HCT116 (cell line): ENCODE results near the gene CIZ1. TPM values are rescaled to one million over a fixed set of nuclear protein-coding genes. Genes with fewer than 3 reads are reported as not detected.

Experiments used
- ATAC-seq: fragments of 200-7000 bp; cut with Tn5 transposase; 2 replicates; pipeline ENCODE4 v1.9.1; 2020; ENCODE audit warnings: mild to moderate bottlenecking, moderate library complexity
- BruUV-seq: library from RNA; stranded (reverse); fragments of 400-500 nt; replicated peaks from 2 replicates; lab custom pipeline; 2021; lab: Mats Ljungman, UMichigan
- CTCF ChIA-PET: fragments of 300-600 bp; sonication (Branson Sonifier 250); formaldehyde crosslinking; loops from one replicate; lab custom pipeline; 2021; ENCODE audit warnings: antibody characterized with exemption; lab: Charles Lee
- POLR2A ChIA-PET: fragments of 300-600, 350-600 bp; sonication (Branson Sonifier 250); formaldehyde crosslinking; loops from one replicate; lab custom pipeline; 2021; ENCODE audit warnings: antibody characterized with exemption; lab: Charles Lee
- RAD21 ChIA-PET, 2 experiments: fragments of 300-600 bp; sonication (Branson Sonifier 250); formaldehyde crosslinking; loops; one replicate each; lab custom pipeline; 2023; ENCODE audit warnings: low total read pairs in 2 of 2; ENCODE audit not compliant: uncharacterized antibody in 2 of 2, unreplicated experiment in 2 of 2, low non-redundant PET in 1 of 2; lab: Charles Lee
- DNase-seq: peaks from one replicate; pipeline ENCODE4 v3.0.0-alpha.2; 2010; ENCODE audit warnings: low read depth, low spot score
- H2AFZ ChIP-seq: fragments of 200-600 bp; shearing (Covaris generic), sonication (generic); 2 replicates; pipeline ENCODE4 v1.6.1; 2017; ENCODE audit warnings: low read depth, mixed run types, mixed read lengths, antibody characterized with exemption, low read length; ENCODE audit not compliant: poor library complexity, severe bottlenecking
- H3K27ac ChIP-seq: 2 replicates; pipeline ENCODE4 v1.5.1; 2012; ENCODE audit warnings: low read depth, low read length
- H3K27me3 ChIP-seq: fragments of 200-600 bp; sonication (generic); 2 replicates; pipeline ENCODE4 v1.6.1; 2016; ENCODE audit warnings: mixed run types, low read length, mixed read lengths; ENCODE audit not compliant: insufficient read depth
- H3K36me3 ChIP-seq, 2 experiments: fragments of 200-500 bp in 1 of 2; fragments of 200-600 bp in 1 of 2; sonication (Bioruptor generic) in 1 of 2; sonication (generic) in 1 of 2; 2 replicates each; pipeline versions ENCODE4 v1.5.1 to v1.6.1; 2014 to 2016; ENCODE audit warnings: low read length in 2 of 2, inconsistent platforms in 1 of 2, mixed read lengths in 1 of 2, mixed run types in 1 of 2; ENCODE audit not compliant: insufficient read depth in 2 of 2, control insufficient read depth in 1 of 2
- H3K4me1 ChIP-seq, 2 experiments: fragments of 200-600 bp in 1 of 2; sonication (generic) in 1 of 2; 2 replicates each; pipeline versions ENCODE4 v1.5.1 to v1.6.1; 2012 to 2017; ENCODE audit warnings: low read length in 2 of 2, inconsistent platforms in 1 of 2, mild to moderate bottlenecking in 1 of 2, mixed read lengths in 1 of 2, mixed run types in 1 of 2, moderate library complexity in 1 of 2; ENCODE audit not compliant: insufficient read depth in 2 of 2, control insufficient read depth in 1 of 2
- H3K4me2 ChIP-seq: fragments of 200-600 bp; sonication (generic); 2 replicates; pipeline ENCODE4 v1.6.1; 2017; ENCODE audit warnings: mixed run types, low read length, mixed read lengths
- H3K4me3 ChIP-seq, 2 experiments: fragments of 200-600 bp in 1 of 2; sonication (generic) in 1 of 2; replicated peaks in 1 of 2; 2 replicates each; pipeline ENCODE4 v1.5.1; 2011 to 2016; ENCODE audit warnings: low read length in 2 of 2, control low read depth in 1 of 2, low read depth in 1 of 2, mild to moderate bottlenecking in 1 of 2, mixed read lengths in 1 of 2, mixed run types in 1 of 2
- H3K79me2 ChIP-seq: fragments of 200-600 bp; sonication (generic); 2 replicates; pipeline ENCODE4 v1.6.1; 2017; ENCODE audit warnings: mild to moderate bottlenecking, mixed run types, low read length, moderate library complexity, mixed read lengths; ENCODE audit not compliant: insufficient read depth
- H3K9ac ChIP-seq: fragments of 200-600 bp; sonication (generic); 2 replicates; pipeline ENCODE4 v1.6.1; 2016; ENCODE audit warnings: low read length, mixed read lengths
- H3K9me2 ChIP-seq: fragments of 200-600 bp; sonication (generic), shearing (Covaris generic); 2 replicates; pipeline ENCODE4 v1.6.1; 2017; ENCODE audit warnings: mixed run types, mild to moderate bottlenecking, moderate library complexity; ENCODE audit not compliant: insufficient read depth
- H3K9me3 ChIP-seq, 2 experiments: fragments of 200-500 bp in 1 of 2; fragments of 200-600 bp in 1 of 2; sonication (Bioruptor generic) in 1 of 2; sonication (generic) in 1 of 2; 2 replicates each; pipeline ENCODE4 v1.6.1; 2014 to 2017; ENCODE audit warnings: low read length in 2 of 2, mixed read lengths in 2 of 2, inconsistent platforms in 1 of 2, low read depth in 1 of 2, mild to moderate bottlenecking in 1 of 2, mixed run types in 1 of 2, moderate library complexity in 1 of 2; ENCODE audit not compliant: control insufficient read depth in 1 of 2, insufficient read depth in 1 of 2
- H4K20me1 ChIP-seq: fragments of 200-600 bp; sonication (generic), shearing (Covaris generic); 2 replicates; pipeline ENCODE4 v1.6.1; 2017; ENCODE audit warnings: mixed run types, mild to moderate bottlenecking, moderate library complexity; ENCODE audit not compliant: insufficient read depth
- CBX3 ChIP-seq: IDR thresholded peaks from 2 replicates; pipeline ENCODE4 v1.6.1; 2012; ENCODE audit warnings: low read depth
- CEBPB ChIP-seq: IDR thresholded peaks from 2 replicates; pipeline ENCODE4 v1.6.1; 2012; ENCODE audit warnings: low read depth
- JUND ChIP-seq: IDR thresholded peaks from 2 replicates; pipeline ENCODE4 v1.6.1; 2012
- TCF7L2 ChIP-seq: IDR thresholded peaks from 2 replicates; pipeline ENCODE4 v1.7.0; 2011; ENCODE audit warnings: borderline replicate concordance, inconsistent platforms; ENCODE audit not compliant: insufficient read depth, insufficient read length; ENCODE audit errors: extremely low read depth
- YY1 ChIP-seq: IDR thresholded peaks from 2 replicates; pipeline ENCODE4 v1.6.1; 2011; ENCODE audit warnings: low read length, low read depth, moderate library complexity, mild to moderate bottlenecking; ENCODE audit not compliant: insufficient replicate concordance; ENCODE audit errors: extremely low read depth
- intact Hi-C: fragments of 100-400 bp; cut with micrococcal nuclease; formaldehyde crosslinking; loops from 2 replicates; pipeline ENCODE4 v1.10.0; 2022
- total RNA-seq: library from RNA; stranded (reverse); gene quantifications from one replicate; pipeline ENCODE4 v1.2.1, GENCODE V29; 2021; ENCODE audit not compliant: unreplicated experiment
- TF ChIP-seq, protein P1 (sequence below), 3 experiments: fragments of 200-600 bp in 1 of 3; sonication (generic) in 1 of 3; IDR thresholded peaks in 2 of 3; conservative IDR thresholded peaks in 1 of 3; 2 replicates each; pipeline ENCODE4 v1.5.1; 2012 to 2017; ENCODE audit warnings: low read depth in 2 of 3, low read length in 2 of 3, antibody characterized with exemption in 1 of 3, borderline replicate concordance in 1 of 3, control low read depth in 1 of 3, mild to moderate bottlenecking in 1 of 3, mixed read lengths in 1 of 3, mixed run types in 1 of 3, moderate library complexity in 1 of 3; ENCODE audit not compliant: insufficient read depth in 1 of 3

The CIZ1 gene
- total RNA-seq, 1 experiment from 2014 or later, result 144 TPM

GRCh38 chr9:128202648-128203023, 11.3 kb upstream of the CIZ1 start:
- peaks cover 4 to 19% of the 10 kb centered on the region in 2 experiments; a peak in 2 of 4 replicates for H3K4me1 ChIP-seq
- DNase-seq (no peak), ATAC-seq (no peak)
- no peaks in the 10 kb centered on the region for H3K79me2 ChIP-seq
- BruUV-seq, result no TSS peak
- H3K27me3 ChIP-seq, result no peaks in the 10 kb centered on the region
- no peaks in the 10 kb centered on the region for H3K36me3 ChIP-seq
- 0 out of 4 replicates have a peak overlapping the region, but pooled peaks of 1 of the 2 experiments have one; percentile 66 for H3K4me3 ChIP-seq
- CTCF ChIA-PET, result no interaction called here
- H4K20me1 ChIP-seq, result no peaks in the 10 kb centered on the region
- no peaks in the 10 kb centered on the region for H3K9me2 ChIP-seq
- H3K9ac ChIP-seq, result no peak overlapping the region
- TF ChIP-seq CBX3 (no peak), CEBPB (no peak), TCF7L2 (no peak), JUND (no peak), YY1 (no peak)
- RAD21 ChIA-PET, result no interaction called here
- peak overlapping the region; percentile 85 for H3K4me2 ChIP-seq
- intact Hi-C loops, result no loop called here
- H3K27ac ChIP-seq, result no peak overlapping the region
- POLR2A ChIA-PET, result no interaction called here
- H2AFZ ChIP-seq, result peak overlapping the region; percentile 28
- H3K9me3 ChIP-seq, result no peaks in the 10 kb centered on the region

- H3K9me3 ChIP-seq, result no peaks in the 10 kb centered on the region
- POLR2A ChIA-PET, result no interaction called here
- TF ChIP-seq, protein P1, sequence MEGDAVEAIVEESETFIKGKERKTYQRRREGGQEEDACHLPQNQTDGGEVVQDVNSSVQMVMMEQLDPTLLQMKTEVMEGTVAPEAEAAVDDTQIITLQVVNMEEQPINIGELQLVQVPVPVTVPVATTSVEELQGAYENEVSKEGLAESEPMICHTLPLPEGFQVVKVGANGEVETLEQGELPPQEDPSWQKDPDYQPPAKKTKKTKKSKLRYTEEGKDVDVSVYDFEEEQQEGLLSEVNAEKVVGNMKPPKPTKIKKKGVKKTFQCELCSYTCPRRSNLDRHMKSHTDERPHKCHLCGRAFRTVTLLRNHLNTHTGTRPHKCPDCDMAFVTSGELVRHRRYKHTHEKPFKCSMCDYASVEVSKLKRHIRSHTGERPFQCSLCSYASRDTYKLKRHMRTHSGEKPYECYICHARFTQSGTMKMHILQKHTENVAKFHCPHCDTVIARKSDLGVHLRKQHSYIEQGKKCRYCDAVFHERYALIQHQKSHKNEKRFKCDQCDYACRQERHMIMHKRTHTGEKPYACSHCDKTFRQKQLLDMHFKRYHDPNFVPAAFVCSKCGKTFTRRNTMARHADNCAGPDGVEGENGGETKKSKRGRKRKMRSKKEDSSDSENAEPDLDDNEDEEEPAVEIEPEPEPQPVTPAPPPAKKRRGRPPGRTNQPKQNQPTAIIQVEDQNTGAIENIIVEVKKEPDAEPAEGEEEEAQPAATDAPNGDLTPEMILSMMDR (IDR thresholded peaks at IDR 0.05 in 2 of 3, conservative IDR thresholded peaks at IDR 0.05 in 1 of 3; ENCODE audit: borderline replicate concordance in 1 of 3, insufficient read depth in 1 of 3, low read depth in 2 of 3, low read length in 2 of 3), result 0 out of 6 replicates have a peak, but pooled peaks of 1 of the 3 experiments have one; percentile 3
- TF ChIP-seq TCF7L2 (no peak), YY1 (no peak)
- no peak overlapping the region for H2AFZ ChIP-seq
- H3K9ac ChIP-seq, result no peak overlapping the region
- intact Hi-C loops, result no loop called here
- CTCF ChIA-PET, result no interaction called here
- ATAC-seq (no peak), DNase-seq (no peak)
- peaks cover 4 to 15% of the 10 kb centered on the region in 2 experiments; a peak in 2 of 4 replicates for H3K4me1 ChIP-seq
- H3K4me2 ChIP-seq, result no peak overlapping the region
- no peaks in the 10 kb centered on the region for H3K27me3 ChIP-seq
- no peaks in the 10 kb centered on the region for H3K79me2 ChIP-seq
- H4K20me1 ChIP-seq, result no peaks in the 10 kb centered on the region
- no TSS peak for BruUV-seq
- H3K36me3 ChIP-seq, result no peaks in the 10 kb centered on the region
- RAD21 ChIA-PET, result no interaction called here
- no peak overlapping the region for H3K4me3 ChIP-seq
- H3K9me2 ChIP-seq, result no peaks in the 10 kb centered on the region
- H3K27ac ChIP-seq, result no peak overlapping the region
Measured at GRCh38 chr9:128201441-128202369, 10.3 kb upstream of the CIZ1 start.
